Fibroblast of peridontal ligament (primary cell): ENCODE results near the gene CLDN25.

Experiments used
- DNase-seq: peaks from one replicate; pipeline ENCODE4 v3.0.0-alpha.2; 2010; ENCODE audit errors: extremely low read depth

The CLDN25 gene

DNA sequence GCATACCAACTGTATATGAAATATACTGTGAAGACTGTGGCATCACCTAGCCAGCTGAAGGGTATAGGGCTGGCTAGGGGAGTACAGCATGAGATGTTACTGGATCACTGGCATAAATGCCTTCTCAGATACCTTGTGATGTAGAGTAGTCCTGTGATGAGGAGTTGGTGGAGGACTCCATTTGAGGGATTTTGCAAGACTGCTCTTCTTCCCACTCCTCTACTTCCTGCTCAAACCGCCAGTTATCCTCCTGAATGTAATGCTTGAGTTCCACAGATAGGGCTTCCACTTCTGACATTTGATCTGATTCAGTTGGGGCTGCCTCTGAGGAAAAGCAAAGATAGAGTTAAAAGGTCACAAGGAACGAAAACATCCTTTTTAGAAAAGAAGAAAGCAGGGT is 29.3 kb downstream of the CLDN25 start:
- no peak for DNase-seq

DNA sequence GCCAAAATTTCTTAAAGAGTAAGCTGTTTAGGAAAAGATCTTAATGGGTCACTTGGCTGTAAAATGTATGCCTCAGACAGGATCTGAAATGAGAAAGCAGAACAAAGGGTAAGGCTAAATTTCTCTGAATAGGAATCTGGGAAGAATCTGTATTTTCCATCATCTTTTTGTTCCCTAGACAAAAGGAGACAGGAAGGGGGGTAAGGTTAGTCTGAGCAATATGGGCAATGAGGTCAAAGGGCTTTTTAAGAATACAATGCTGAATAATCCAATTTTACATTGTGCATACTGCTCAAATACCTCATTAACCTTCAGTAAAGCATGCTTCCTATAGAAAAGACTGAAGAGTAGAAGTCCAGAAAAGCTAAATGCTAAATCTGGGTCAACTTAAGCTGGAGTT is 34.6 kb downstream of the CLDN25 start:
- no peak for DNase-seq

DNA sequence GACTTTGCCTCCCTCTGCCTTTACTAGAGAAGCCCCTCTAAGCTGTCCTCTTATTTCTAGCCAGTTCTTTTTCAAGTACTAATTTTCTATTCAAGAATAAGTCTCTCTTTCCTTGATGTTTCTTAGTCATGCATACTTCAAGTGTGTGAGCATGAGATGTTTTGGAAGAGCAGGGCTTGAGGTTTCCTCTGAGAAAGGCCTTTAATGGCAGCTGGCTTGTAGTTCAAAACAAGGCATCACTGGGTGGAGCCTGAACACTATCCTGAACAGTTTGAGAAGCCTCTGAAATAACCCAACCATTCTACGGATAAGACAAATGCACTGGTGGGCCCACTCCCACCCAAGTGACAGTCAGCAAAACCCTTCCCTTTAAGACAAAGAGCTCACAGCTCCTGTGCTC is 37.6 kb downstream of the CLDN25 start:
- DNase-seq: peak; percentile 12

DNA sequence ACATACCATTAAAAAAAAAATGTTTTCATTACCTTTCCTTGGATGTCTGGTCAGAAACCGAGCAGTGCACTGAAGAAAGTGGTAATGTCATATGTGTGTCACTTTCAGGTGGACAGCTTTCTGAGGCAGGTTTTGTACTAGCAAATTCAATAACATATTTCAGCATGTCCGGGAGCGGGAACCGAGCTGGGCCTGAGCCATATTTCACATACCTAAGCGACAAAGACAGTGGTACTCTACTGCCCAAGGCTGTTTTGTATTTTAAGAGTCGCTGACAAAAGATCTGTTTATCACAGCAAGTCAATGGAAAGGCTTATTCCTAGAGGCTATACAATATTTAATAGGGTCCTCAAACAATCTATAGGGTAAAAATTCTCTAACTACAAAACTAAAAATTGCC is 38.0 kb downstream of the CLDN25 start:
- no peak for DNase-seq

DNA sequence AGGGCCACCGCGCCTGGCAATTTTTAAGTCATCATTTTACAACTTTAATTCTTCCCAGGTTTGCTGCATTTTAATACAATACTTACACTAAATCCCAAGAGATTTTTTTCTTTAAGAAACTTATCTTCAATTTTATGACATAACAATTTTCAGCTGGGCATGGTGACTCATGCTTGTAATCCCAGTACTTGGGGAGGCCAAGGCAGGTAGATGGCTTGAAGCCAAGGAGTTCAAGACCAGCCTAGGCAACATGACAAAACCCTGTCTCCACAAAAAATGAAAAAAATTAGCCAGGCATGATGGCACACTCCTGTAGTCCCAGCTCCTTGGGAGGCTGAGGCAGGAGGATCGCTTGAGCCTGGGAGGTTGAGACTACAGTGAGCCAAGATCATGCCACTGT is 38.8 kb downstream of the CLDN25 start:
- no peak for DNase-seq

DNA sequence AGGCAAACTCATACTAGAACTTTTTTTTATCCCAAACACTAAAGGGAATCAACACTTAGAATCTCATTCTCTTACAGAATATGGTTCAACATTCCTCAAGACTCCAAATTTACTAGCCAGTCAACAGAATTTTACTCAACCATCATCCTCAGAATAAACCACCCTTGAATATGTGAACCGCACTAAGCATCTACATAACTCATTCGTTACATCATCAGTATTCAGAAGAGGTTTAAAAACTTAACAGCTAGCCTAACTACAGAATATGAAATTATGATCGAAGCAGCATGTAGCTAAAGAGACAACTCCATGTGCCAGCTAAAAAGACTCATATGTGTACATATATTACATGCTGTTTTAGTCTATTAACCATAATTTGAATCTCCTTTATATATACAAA is 47.9 kb downstream of the CLDN25 start:
- DNase-seq: no peak

DNA sequence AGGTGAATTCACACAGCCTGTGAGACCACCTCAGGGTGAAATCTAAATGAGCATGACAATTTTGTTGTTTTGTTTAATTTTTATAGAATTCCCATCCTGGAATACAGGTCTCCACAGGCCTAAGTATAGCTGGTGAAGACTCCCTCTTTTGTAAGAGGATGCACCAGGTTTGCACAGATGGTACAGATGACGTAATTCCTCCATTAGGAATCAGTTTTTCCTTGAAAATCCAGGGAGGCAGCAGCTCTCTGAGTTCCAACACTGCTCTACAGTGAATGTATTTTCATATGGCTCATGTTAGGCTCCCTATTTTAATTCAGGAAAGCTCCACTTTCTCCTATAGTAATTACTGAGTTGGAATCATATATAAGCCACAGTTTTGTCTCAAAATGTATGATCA is 48.6 kb downstream of the CLDN25 start:
- no peak for DNase-seq

DNA sequence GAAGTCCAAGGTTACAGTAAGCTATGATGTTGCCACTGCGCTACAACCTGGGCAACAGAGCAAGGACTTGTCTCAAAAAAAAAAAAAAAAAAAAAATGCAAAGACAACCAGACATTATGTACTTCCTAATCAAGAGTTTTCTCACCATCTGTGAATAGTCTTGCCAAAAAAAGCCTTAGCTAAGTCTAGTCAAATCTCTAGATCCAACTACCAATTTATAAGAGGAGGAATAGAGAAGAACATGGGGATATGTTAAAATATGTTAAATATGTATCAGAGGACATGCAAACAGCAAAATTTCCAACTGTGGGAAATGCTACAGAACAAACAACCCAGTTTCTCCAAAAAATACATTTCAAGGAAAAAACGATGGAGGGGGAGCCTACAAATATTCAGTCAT is 50.2 kb downstream of the CLDN25 start:
- DNase-seq: no peak
